Retina (tissue), 1 donor: ENCODE measurements around the gene ZGRF1.
"Not testable (repeated sequence)": the region's sequence is repeated elsewhere in the genome, so short reads cannot be mapped to it uniquely, and the experiment has no call there.

Experiments
- DNase-seq: peaks from one replicate; pipeline ENCODE4 v3.0.0-alpha.2; 2016

Gene ZGRF1

DNA sequence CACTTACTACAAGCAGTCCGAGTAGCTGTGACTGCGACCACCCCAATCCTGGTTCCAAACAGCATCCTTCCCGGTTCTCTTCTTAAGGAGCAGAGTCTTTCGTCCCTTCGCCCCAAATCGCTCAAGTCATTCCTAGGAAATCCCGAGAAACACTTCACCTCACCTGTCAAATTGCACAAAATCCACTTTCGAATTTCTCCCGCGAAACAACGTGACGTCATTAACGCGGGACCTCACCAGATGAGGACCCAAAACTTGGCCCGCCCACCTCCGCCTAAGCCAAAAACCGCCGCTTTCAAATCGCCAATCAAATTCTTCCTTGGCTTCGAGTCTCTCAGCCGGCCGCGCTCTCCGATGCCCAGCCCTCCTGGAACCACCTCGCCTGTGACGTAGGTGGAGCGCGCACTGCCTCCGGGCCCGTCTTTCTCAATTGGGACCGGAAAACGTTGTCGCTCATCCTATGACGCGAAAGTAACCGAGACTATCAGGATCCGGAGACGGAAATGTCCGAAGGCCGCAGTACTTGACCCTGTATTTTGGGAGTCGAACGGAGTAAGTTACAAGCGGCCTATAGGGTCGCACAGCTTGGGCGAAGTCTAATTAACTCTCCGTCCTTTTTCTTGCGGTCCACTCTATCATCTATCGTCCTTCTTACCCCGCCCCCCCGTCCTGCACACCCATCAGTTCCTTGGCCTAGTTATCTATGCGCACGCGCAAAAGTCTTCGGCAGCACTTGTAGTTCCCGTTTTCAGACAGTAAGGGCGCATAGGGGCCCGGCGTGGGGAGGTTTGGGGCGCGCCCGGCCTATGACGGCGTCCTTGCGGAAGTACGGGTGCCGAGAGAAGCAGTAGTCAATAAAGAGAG, at the start of gene ZGRF1, which contains the start of gene LARP7:
ZGRF1 (minus strand) TSS at position 222 of the 864 bp plus-strand sequence. CDS start 3,733 bp downstream, outside the sequence.
LARP7 (plus strand) TSS at position 456 of the 864 bp plus-strand sequence. CDS start 7,527 bp downstream, outside the sequence.
- DNase-seq = peak; percentile 100

DNA sequence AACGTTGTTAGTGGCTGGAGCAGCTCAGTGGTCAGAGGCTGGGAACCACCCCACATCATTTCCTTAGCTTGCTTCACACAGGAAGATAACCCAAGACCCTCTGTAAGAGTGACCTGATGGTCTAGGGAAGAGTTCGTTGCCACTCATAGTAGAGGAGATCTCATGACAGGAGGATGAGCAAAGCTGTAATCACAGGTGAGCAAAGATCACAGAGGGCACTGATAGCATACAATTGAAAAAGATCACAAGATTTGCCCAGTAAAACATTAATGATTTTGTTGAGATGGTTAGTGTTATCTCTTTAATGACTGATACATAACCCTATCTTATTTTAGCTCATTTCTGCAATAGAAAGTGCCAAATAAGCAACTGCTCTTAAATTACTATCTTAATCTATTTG, 44.3 kb upstream of the ZGRF1 start:
- no peak for DNase-seq

DNA sequence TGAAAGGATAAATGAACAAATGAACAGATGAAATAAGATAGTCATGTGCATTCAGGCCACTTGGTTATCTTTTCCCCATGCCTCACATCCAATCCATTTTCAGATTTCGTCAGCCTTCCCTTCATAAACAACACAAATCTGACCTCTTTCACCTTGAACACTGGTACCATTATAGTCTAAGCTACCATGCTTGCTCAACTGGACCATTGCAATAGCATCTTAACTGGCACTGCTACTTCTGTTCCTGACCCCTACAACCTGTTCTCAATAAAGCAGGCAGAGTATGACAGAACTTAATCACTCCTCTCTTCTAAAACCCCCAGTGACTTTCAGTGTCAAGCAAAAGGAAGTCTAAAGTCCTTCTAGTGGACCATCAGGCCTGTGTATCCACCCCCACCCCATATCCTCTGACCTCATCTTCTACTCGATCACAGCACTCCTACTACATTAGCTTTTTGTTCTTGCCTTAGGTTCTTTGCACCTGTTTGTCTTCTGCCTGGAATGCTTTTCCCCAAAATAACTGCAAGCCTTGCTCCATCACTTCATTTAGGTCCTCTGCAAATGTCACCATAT, 40.9 kb upstream of the ZGRF1 start:
- DNase-seq = no peak

DNA sequence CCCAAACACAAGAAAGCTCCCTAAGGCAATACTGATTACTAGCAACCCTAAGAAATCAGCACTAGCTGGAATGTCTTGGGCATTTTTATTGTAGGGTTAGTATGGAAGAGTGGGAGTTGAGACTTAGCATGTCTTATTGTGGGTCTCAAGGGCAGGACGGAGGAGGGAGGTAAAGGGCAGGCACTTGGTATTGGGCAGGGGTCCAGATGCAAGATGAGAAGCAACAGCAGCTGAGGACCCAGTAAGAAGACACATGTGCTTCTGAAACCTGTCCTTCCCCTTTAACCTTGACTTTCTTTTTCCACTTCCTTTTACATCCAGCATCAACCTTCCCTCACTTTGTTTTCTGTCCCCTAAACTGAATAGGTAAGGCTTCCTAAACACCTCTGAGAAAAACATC, 37.7 kb upstream of the ZGRF1 start:
- no peak for DNase-seq

DNA sequence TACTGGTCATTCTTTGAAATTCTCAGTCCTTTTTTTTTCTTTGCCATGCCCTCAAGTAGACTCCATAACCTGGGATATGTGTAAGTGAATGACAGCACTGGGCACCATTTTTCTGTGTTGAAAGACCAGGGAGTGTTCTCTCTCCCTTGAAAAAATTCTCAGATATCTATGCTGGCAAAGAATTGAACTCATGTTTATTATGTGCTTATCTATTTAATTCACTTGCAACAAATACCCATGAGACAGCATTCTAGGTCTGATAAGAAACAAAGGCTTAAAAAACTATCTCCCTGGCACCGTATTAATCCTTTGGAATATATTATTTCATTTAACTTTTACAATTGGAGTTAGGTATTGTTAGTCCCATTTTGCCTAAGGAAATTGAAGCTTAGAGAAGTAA, 37.0 kb upstream of the ZGRF1 start:
- no peak for DNase-seq

- no peak for DNase-seq
Measured at GRCh38 chr4:112673076-112673475, 36.4 kb upstream of the ZGRF1 start.

- no peak for DNase-seq
Measured at GRCh38 chr4:112668131-112668530, 31.4 kb upstream of the ZGRF1 start.

DNA sequence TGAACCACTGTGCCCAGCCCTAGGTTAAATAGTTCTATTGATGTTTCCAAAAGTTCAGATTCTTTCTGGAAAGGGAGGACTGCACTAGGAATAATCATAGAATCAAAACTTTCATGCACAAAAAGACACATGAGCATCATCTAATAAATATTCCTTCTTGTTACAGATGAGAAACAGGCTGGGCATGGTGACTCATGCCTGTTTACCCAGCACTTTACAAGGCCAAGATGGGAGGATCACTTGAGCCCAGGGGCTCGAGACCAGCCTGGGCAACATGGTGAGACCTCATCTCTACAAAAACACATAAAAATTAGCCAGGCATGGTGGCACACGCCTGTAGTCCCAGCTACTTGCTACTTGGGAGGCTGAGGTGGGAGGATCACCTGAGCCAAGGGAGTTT, 27.9 kb upstream of the ZGRF1 start:
- no peak for DNase-seq

DNA sequence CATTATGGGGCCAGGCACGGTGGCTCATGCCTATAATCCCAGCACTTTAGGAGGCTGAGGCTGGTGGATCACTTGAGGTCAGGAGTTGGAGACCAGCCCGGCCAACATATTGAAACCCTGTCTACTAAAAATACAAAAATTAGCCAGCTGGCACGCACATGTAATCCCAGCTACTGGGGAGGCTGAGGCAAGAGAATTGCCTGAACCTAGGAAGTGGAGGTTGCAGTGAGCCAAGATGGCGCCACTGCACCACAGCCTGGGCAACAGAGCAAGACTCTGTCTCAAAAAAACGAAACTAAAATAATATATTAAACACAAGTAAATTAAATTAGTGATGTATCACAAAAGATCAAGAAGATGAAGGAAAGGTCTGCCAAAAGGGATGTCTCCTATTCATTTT, 19.4 kb upstream of the ZGRF1 start:
- not testable (repeated sequence) for DNase-seq

DNA sequence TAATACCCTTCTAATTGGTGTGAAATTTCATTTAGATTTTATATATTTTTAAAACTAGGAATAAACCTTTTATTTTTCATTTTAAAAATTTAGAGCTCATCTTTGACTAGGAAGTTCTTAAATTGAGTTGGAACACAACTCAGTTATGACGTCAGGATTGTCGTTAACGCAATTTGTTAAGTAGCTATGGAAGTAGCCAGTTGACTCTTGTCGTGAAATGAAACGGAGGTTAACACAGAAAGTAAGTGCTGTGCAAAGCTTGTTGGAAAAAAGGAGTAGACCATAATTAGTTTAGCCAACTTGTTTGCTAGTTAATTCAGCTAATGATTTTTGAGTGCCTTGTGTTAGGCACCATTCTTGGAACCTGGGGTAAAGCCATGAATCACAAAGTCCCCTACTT, 18.6 kb upstream of the ZGRF1 start:
- DNase-seq = no peak

DNA sequence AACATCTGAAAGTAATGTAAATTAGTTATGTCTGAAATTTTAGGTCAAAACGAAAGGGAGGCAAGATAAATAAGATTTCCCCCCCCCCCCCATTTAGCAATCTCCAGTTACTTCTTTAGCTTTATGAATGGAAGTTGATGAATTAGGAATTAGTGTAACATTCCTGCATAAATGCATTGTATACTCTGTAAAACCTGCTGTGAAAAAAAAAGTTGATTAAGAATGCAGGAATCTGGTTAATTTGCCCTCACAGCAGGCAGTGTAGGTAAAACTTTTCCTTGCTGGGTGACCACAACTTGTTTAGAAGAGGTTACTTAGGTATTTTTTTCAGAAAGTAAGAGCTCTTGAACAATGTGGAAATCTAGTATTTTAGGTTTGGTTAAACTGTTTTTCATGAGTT, 15.5 kb upstream of the ZGRF1 start:
- DNase-seq = no peak

- no peak for DNase-seq
Measured at GRCh38 chr4:112651641-112652040, 14.9 kb upstream of the ZGRF1 start.

DNA sequence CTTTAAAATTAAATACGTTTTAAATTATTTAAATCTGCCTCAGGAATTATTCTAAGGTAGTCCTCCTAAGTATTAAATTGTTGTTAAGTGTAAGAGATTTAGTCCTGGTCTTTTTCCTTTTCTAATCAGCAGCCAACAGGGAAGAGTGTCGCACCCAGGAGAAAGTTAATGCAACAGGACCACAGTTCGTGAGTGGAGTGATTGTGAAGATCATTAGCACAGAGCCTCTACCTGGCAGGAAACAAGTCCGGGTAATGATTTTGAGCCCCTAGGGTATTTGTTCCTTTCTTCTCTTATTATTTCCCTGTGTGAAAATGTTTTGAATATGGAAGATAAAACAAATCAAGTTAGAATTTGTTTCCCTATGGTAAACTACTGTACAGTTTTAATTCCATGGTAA, 13.6 kb upstream of the ZGRF1 start:
- no peak for DNase-seq

- no peak for DNase-seq
Measured at GRCh38 chr4:112649055-112649408, 12.3 kb upstream of the ZGRF1 start.

DNA sequence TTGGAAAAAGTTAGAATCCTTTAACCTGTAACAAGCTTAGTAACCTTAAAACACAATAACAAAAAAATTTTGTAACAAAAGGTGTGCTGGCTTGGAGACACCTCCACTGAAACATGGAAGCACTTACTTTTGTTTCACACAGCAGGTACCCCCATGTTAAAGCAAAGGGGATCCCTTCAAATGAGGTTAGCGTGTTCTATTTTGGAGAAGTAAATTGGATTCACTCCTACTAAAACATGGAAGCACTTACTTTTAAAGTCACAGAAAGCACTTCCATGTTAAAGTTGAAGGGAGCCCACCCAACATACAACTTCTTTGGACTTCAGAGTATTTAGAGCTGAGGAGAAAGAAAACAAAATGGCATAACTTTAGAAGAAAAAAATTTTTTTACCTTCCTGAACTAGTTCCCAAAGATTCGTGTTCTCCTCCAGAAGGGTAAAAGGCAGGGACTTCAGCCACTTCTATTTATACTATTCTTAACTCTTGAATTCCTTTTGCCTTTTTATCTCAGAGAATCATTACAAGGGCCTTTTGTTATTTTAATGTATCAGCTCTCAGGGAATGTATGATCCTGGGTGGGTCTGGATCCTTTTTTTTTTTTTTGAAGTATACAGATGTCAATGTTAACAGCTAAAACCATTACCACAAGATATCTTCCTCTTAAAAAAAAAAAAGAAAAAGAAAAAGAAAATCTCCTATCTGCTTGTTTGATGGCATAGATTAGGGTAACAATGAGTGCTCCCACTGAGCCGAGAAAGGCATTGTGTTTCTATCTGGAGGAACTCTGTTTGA, 11.8 kb upstream of the ZGRF1 start:
- DNase-seq = no peak

GRCh38 chr4:112647785-112648184, 11.1 kb upstream of the ZGRF1 start:
- no peak for DNase-seq

GRCh38 chr4:112646632-112647537, 10.2 kb upstream of the ZGRF1 start:
- no peak for DNase-seq

GRCh38 chr4:112645541-112646329, 9.0 kb upstream of the ZGRF1 start:
- no peak for DNase-seq

DNA sequence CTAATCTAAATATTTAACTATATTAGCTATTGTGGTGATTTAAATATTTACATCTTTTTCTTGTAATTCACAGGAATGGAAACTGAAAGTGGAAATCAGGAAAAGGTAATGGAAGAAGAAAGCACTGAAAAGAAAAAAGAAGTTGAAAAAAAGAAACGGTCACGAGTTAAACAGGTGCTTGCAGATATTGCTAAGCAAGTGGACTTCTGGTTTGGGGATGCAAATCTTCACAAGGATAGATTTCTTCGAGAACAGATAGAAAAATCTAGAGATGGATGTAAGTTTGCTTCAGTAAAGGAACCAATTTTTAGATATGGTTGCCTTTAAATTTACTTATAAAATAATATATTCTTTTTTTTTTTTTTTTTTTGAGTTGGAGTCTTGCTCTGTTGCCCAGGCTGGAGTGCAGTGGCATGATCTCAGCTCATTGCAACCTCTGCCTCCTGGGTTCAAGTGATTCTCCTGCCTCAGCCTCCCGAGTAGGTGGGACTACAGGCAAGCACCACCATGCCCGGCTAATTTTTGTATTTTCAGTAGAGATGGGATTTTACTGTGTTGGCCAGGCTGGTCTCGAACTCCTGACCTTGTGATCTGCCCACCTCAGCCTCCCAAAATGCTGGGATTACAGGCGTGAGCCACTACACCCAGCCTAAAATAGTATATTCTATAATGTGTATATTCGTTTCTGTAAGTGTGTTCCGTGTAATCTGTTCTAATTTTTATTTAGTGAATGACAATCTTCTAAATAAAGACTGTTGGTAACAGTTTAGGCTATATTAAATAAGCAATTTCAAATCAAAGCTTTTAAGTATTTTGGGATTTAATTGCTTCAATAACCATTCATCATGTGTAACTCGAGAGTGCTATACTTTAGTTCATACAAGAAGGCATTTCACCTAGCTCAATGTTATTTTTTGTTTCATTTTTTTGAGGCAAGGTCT, 8.2 kb upstream of the ZGRF1 start:
- not testable (repeated sequence) for DNase-seq

- no peak for DNase-seq
Measured at GRCh38 chr4:112642526-112642925, 5.8 kb upstream of the ZGRF1 start.

DNA sequence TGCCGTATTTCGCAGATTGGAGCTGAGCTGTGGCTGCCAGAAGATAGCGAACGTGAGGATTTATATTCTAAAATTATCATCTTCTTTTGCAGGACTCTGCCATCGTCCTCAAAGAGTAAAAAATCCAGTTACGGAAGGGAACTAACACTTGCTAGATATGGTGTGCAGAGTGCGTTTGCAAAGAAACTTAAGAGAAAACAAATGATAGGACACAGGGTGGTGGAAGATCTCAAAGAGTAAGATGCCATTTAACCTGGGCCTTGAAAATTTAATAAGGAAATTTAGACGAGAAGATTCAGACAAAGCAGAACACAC, 800 bp upstream of the ZGRF1 start:
- DNase-seq = no peak
